GM19035 (cell line): ENCODE measurements around the gene MNT.

Experiments
- ATAC-seq: cut with Tn5 transposase; IDR thresholded peaks from one replicate; pipeline ENCODE4 v1.9.1; 2021; ENCODE audit not compliant: unreplicated experiment

Gene MNT

DNA sequence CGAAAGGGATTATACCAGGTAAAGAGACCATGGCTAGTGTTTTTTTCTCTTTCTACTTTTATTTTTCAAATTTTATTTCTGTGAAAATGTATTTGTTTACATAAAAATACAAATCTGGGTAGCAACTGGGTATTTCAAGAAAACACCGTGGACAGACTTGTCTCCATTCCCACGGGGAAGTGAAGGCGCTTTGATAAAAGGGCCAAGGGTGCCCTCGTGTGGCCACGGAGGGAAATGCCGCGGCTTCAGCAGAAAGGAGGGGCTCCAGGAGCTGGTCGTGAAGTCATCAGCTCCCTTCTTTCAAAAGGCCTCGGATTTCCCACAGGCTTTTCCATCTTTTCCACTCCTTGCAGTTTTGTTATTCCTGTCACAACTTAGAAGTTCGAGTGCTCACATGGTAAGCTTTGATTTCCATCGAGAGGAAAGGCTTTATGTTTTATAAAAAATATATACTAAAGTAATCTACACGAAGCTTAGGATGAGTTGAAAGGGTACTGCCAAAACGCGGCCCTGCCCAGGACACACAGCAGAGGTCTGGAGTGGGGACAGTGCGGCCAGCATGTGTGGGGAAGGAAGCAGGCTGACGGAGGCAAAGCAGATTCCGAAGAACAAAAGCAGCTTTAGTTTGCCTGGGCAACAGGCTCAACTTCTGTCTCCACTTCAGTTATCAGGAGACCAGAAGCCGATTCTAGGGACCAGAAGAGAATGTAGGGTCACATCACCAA, 15.3 kb upstream of the MNT start:
- no peak for ATAC-seq

DNA sequence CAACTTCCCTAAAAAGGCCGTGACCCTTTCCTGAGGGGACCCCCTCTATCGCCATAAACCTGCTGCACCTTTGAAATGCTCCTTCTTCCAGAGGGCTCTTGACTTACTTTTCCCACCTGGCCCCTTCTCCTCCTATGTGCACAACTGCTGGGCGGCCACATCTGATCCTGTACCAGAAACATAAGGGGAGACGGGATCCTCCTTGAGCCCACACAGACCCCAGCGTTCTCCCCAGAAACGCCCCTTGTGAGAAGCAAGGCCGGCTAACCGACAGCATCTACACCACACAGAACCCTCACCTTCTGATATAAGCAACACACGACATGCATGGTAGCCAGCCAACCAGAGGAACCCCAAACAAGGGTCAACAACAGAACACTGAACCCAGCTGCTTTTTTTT, 14.2 kb upstream of the MNT start:
- no peak for ATAC-seq

DNA sequence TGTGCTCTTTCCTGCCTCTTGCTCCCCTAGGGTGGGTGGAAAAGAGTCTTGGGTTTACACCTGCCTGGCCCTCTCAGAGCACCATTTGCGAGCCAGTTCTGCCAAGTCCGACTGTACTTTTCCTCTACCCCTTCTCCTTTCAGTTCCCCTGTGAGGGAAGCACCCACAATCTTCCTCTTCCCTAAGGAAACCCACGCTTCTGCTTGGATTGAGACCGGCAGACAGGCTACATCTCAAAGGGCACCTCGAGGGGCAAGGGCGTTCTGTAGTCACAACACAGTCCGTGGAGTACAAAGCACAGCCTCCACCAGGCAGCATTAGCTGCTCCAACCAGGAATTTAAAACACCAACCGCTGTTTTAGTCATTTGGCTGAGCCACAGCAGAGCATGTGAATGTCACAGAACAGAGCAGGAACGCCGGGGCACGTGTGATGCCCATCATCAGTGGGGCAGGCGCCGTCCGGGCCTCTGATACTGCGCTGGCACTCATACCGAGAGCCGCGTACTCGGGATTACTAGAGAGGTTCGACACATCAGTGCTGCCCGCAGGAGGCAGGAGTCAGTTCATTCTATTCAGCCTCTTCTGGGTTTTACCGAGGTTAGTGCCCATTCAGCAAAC, 13.7 kb upstream of the MNT start:
- ATAC-seq, result no peak

DNA sequence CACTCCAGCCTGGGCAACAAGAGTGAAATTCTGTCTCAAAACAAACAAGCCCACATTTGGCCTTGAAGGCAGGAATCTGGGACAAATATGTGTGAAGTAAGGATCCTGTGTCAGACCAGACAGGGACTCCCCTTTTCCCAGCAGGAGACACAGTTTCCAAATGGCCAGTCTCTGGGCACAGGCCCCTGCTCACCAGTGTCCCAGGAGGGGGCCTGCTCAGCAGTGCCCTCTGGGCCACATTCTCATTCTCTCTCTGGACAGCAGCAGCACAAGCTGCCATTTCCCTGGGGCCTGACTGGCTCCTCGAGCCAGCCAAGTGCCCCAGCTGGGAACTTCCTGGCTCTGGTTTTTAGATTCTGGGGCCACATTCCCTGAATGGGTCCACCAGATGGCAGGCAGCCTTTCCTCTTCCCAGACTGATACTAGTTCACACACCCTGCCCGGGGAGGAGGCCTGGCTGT, 11.7 kb upstream of the MNT start:
- no peak for ATAC-seq

DNA sequence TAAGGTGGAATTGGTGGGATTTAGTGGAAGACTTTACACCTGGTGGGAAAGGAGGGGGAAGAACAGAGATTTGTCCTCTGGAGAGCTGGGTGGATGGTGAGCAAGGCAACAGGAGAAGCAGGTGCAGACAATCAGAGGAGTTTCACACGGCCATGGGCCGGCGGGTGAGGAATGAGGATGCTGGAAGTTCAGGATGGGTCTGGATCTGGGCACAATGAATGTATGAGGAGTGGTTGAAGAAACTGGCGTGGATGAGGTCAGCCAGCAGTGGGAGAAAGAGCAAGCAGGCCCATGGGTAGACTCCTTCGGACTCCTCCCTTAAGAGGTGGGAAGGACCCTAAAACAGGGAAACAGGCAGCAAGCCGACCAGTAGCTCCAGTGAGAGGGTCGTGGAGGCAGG, 10.1 kb upstream of the MNT start:
- no peak for ATAC-seq

DNA sequence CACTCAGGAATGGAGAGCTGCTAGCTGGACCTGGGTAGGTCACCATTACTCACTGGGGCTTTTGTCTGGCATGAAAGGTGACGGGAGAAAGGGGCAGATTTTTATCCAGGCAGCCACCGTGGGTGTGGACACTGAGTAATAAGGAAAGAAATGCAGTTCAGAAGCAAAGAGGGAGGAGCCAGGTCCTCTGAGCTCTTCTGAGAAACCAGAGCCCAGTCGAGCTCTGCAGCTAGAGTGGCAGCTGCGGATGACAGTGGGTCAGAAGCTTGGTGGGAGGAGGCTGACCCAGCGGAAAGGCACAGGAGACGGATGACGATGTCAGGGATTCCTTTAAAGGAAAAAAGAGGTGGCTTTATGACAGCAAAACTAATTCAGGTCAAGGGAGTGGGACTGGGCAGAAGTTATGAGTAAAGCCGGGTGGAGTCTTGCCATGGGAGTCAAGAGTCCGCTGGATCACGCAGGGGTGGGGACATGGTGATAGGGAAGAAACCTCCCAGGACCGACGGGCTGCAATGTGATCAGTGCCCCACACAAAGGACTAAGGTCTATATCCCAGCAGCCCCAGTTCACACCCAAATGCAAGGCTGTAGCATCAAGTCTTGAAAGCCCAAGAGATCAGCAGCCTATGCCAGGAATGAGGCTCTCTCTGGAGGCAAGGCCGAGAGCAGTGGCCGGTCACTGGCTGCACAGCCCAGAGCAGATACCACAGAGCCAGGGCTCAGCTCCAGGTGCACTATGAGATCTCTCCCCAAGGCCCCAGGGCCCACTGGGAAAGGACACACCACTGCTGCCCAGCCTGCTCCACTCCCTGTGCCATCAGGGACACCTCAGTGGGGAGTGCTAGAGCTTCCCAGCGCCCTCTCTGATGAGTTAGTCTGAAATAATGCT, 6.3 kb upstream of the MNT start:
- ATAC-seq, result no peak

DNA sequence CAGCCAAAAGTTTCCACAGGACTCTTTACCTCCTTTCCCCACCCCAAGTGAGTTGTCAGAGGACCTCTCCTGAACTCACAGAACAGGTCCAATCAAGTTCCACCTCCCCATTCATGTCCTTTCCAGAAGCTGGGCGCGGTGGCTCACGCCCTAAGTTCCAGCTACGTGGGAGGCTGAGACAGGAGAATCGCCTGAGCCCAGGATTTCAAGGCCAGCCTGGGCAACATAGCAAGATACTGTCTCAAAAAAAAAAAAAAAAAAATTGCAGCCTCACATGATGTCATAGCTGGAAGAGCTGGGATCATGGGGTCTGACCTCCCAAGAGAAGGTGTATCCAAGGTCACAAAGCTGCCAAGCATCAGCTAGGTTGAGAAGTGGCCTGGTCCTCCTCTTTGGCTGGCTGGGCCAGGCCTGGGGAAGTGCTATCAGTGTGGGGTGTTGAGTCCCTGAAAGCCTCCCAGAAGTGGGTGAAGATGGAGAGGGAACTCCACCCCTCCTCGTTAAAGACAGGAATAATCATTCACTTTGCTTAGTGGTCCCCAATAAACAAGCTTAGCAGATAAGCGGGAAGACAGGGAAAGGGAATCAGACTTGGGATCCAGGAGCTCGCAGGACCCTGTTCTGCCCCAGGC, 5.5 kb upstream of the MNT start:
- ATAC-seq, result no peak

DNA sequence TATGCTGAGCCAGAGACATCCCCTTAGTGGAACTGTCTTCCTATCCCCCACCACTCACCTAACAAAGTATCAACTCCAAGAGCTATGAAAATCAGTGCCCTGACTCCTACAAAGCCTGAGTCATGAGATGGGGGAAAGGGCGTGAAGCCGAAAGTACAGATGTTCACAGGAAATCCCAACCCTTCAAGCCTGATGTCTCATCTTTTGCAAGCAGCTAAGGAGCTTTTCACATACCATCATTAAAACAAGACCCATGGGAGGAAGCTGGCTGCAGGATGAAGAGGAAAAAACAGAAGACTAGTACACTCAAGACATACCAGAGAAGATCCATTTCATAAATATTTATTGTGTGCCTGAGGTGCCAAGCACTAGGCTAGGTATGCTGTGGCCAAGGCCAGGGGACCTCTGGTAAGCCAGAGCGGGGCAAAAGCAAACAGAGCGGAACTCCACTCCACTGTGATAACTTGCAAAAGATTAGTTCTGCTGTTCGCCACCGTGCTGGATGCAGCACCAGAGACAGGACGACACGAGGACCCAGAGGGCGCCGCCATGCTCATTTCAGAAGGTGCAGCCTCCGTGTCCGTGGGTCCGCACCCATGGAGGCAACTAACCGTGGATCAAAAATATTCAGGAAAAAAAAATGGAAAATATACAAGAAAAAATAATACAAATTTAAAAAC, 4.5 kb upstream of the MNT start:
- no peak for ATAC-seq

DNA sequence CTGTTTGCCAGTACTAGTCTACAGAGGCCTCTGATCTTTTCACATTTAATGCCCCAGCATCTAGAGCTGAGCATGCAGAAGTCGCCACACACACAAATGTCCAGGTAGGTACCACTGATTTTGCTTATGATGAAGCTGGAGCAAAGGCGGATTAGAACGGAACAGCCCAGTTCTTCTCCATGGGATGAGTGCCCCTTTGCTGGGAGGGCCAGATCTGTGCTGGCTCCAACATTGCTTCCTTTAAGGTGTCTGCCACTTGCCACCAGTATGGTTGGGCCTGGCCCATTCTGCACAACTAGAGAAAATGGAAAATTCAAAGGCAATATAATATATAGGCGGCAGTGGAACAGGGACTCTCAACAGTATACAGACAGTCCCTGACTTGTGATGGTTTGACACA, 2.2 kb upstream of the MNT start:
- ATAC-seq, result no peak

DNA sequence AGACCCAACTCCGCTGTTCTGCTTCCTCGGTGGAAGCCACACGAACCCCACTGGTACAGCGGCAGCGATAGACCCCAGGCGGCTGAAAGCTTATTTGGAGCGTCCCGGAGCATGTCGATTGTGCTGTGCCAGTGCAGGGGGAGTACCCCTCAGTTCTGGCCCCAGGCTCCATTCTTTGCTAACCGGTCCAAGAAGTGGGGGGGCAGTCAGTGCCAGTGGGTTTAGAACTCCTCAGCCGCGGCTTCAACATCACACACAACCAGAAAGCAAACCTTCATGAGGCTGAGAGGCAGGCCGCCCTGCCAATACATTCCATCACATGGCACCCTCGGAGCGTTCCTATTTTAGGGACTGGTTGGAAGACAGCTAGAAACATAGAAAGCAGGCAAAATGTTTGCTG, 1.7 kb upstream of the MNT start:
- no peak for ATAC-seq

DNA sequence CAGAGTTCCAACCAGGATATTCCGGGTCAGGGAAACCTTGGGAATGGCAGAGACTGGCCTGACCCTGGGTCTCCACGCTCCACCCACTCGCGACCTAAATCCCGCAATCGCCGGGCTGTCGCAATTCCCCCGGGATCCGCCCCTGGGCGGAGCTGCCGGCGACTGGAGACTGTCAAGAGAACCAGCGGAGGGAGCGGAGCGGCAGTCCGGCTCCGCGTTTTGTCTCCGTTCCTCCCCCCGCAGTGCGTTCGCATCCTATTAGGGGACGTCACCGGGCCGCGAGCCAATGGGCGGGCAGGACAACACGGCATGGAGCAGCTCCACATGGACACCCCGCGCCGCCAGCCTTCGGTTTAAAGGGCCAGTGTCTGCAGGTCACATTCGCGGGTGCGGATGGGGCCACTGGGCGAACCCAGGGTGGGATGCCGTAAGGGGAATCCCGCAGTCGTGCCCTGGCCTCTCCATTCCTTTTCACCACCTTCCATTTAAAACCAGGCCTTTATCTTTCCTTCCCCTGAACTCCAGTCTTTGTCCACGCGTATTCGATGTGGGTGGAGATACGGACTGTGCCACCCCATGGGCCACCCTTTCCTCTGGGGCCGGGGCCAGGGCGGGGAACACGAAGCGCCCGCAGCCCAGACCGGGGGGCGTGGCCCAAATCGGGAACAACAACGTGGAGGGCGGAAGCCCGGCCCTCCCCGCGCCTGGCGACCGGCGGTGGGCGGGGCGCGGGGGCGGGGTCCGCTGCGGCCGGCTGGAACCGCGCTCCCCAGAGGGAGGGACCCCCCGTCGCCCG, 764 bp upstream of the MNT start:
- peak; percentile 54 for ATAC-seq

DNA sequence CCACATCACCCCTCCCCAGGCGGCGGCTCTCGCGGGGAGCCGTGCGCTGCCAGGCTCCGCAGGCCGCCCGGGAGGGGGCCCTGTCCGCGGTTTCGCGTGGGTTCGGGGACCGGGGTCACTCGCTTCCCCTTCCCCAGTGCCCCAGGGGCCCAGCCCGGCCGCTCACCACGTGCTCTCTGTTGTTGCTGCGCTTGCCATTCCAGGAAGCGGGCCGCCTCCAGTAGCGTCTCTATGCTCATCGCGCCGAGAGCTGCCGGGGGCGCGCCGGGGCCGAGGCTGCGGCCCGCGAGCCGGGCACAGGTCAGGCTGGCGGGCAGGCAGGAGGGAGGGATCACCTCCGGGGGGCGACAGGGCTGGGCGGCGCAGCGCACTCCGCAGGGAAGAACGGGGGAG, 390 bp downstream of the MNT start:
- no peak for ATAC-seq

DNA sequence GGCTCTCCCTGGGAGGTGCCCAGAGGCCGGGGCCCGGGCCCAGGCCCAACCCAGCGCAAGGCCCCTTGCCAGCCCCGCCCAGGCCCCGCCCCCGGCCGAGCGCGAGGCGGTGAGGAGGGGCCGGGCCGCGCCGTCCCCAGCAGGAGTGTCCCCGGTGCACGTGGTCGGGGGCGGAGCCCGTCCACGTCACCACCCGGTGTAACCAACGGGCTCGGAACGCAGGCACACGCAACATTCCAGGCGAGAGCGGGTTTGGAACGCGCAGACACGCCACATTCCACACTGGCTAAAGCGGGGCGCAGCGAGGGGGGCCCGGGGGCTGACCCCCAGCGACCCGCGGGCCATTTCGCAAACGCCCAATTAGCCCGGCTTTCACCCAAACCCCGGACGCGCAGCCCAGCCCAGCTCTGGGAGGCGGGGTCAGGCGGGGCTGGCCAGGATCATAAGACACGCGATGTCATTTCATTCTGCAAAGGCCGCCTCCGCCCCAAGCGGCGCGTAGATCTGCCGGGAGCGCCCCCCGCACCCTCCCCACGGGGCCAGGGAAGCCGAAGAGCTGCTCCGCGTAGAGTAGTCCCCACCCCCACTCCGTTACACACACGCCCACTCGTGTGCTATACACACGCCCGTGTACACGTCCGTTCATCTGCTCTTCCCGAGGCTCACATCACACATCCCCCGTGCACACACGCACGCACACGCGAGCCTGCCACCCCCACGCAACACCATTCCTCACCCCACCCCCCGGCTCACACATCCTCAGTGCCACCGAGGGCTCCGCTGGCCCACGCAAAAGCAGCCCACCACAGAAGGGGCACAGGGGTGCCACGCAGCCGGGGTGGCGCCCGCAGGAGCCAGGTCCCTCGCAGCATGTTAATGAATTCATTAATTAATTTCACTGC, 1.0 kb downstream of the MNT start:
- peak; percentile 42 for ATAC-seq

DNA sequence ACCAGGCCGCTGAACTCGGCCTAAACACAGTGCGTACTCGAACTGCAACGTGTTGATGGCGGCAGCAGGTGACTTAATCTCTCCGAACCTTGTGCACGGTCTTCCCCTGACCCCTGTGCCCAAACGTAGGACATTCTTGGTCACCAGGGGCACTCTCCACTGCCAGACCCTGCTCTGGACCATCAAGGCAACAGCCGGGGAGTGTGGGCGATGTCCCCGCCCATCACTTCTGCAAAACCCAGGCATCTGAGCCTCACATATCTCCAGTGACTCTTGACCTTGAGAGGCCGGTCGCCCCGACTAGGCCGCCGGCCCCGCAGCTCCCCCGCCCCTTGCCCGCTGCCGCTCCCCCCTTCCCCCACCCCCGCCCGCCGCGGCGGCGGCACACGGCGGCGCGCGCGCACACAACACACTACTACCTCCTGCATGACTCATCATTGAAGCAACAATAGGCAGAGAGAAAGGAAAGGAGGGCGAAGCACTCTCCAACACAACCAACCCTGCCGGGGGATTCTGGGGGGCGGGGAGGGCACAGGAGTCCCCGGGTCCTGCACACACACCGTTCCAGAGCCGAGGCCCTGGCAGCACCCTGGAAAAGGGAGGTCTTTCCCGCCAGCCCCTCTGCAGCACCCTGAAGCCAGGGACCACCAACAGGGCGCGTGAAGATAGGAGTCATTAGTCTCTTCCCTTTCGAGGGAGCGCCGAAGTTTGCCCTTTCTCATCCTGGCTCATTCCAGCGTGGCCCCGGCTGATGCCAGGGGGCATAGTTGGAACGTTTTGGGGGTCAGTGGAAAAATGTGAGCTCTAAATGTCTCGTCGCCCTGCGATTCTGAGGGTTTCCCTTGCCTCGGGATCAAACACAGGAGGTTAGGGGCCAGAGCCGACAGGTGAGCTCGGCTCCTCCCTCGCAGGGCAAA, 1.9 kb downstream of the MNT start:
- no peak for ATAC-seq

DNA sequence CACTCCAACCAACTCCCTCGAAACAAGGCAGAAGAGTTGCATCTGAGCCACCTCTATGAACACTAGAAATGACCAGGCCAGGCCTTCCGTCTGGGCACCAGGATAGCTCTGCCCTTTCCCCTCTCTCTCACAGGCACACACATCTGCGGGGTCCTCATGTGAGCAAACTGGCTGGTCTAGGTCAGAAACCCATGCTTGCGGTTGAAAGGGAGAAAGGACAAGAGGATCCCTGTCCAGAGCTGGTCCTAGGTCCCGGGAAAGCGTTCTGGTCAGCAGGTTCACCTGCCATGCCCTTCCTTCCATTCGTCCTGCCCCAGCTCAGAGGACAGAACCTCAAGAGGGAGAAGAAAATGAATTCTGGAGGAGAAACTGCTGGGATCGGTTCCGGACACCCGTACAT, 2.7 kb downstream of the MNT start:
- ATAC-seq, result no peak

DNA sequence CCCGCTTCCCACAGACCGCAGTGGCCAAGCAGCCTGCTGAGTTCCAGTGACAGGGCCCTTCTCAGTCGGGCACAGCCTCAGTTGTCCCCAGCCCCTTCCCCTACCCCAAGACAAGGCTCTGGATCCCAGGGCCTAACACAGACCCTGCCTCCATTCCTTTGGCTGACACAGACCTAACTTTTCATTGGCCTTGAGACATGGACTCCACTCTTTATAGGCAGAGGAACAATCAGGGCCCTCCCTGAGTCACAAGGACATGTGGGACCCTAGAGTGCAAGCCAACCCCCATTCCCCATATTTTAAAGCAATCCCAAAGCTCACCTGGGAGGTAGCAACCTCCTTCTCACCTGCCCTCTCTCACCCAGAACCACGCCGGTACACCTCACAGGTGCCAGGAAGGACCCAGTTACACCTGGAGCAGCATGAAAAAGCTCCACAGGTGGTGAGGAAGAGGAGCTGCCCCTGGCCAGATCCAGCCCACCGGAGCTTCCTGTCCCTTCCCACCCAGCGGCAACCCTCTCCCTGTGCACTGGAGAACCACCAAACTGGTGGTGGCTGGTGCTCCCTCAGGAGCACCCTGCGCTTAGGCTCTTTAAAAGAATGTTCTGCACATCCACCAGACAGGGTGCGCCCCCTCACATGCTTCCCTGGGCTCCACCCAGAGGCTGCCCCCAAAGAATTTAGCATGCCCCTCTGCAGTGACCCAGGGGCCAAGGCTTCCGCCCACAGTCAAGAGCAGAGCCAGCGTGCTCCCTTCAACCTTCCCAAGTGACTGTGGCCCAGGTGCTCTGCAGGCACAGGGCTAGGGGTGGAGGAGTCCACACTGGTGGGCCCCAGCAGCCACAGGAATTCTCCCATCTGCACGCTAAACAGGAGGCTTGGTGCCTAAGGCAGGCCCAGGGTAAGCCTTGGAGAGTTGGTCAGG, 3.4 kb downstream of the MNT start:
- no peak for ATAC-seq
